ENCODE measurements around the gene NIFK. TPM values are rescaled to one million over a fixed set of nuclear protein-coding genes. Genes with fewer than 3 reads are reported as not detected.

Gene NIFK
- total RNA-seq, 1 experiment from 2014 or later = 171 TPM

GRCh38 chr2:121731366-121731765, 5.3 kb downstream of the NIFK start:
- intact Hi-C loops (cut with micrococcal nuclease) = no loop called here
- BruUV-seq (replicated peaks) = no TSS peak
- peak overlapping the region; percentile 35 for H3K27ac Mint-ChIP-seq (ENCODE audit: low read depth, unreplicated experiment)
- POLR2A ChIA-PET = interaction anchor here (0.7 to 1.2 kb wide), 2 partner anchors 230 to 326 kb away, joined by 3 read pairs; no protein-coding TSS in a partner anchor
- no peak overlapping the region for H3K4me3 Mint-ChIP-seq (ENCODE audit: unreplicated experiment)
- CTCF ChIA-PET = interaction anchor here (0.8 kb wide), 1 partner anchor 201 kb away, joined by 4 read pairs; the partner anchor contains the start of gene RNU4ATAC
- H3K36me3 Mint-ChIP-seq (ENCODE audit: insufficient read depth, unreplicated experiment) = peaks cover 78% of the 10 kb centered on the region
- H3K4me1 Mint-ChIP-seq (ENCODE audit: insufficient read depth, unreplicated experiment) = peaks cover 6% of the 10 kb centered on the region
- H3K27me3 Mint-ChIP-seq (ENCODE audit: insufficient read depth, unreplicated experiment) = no peaks in the 10 kb centered on the region
- no peaks in the 10 kb centered on the region for H3K9me3 Mint-ChIP-seq (ENCODE audit: unreplicated experiment)
- no peak for TF ChIP-seq CTCF (IDR thresholded peaks at IDR 0.05; ENCODE audit: unreplicated experiment)
- DNase-seq (ENCODE audit: unreplicated experiment) = no peak

GRCh38 chr2:121727950-121728349, 8.7 kb downstream of the NIFK start:
- Mint-ChIP-seq H3K27ac (ENCODE audit: low read depth, unreplicated experiment) (no peak overlapping the region), H3K4me3 (ENCODE audit: unreplicated experiment) (no peak overlapping the region), H3K9me3 (ENCODE audit: unreplicated experiment) (no peaks in the 10 kb centered on the region), H3K4me1 (ENCODE audit: insufficient read depth, unreplicated experiment) (peaks cover 10% of the 10 kb centered on the region), H3K36me3 (ENCODE audit: insufficient read depth, unreplicated experiment) (peaks cover 76% of the 10 kb centered on the region), H3K27me3 (ENCODE audit: insufficient read depth, unreplicated experiment) (no peaks in the 10 kb centered on the region)
- CTCF ChIA-PET = no interaction called here
- no peak for TF ChIP-seq CTCF (IDR thresholded peaks at IDR 0.05; ENCODE audit: unreplicated experiment)
- POLR2A ChIA-PET = interaction anchor here (4.4 kb wide), 1 partner anchor 8 kb away, joined by 32 read pairs; the partner anchor contains the start of gene NIFK
- intact Hi-C loops (cut with micrococcal nuclease) = no loop called here
- DNase-seq (ENCODE audit: unreplicated experiment) = no peak
- BruUV-seq (replicated peaks) = no TSS peak

GRCh38 chr2:121727332-121727731, 9.3 kb downstream of the NIFK start:
- intact Hi-C loops (cut with micrococcal nuclease) = no loop called here
- TF ChIP-seq CTCF (IDR thresholded peaks at IDR 0.05; ENCODE audit: unreplicated experiment) = no peak
- POLR2A ChIA-PET = interaction anchor here (1.2 to 4.4 kb wide), 2 partner anchors 9 to 198 kb away, joined by 3 to 32 read pairs; partner anchors contain the start of gene NIFK
- Mint-ChIP-seq H3K36me3 (ENCODE audit: insufficient read depth, unreplicated experiment) (peaks cover 70% of the 10 kb centered on the region), H3K9me3 (ENCODE audit: unreplicated experiment) (no peaks in the 10 kb centered on the region), H3K4me3 (ENCODE audit: unreplicated experiment) (no peak overlapping the region), H3K27ac (ENCODE audit: low read depth, unreplicated experiment) (no peak overlapping the region), H3K4me1 (ENCODE audit: insufficient read depth, unreplicated experiment) (peaks cover 12% of the 10 kb centered on the region), H3K27me3 (ENCODE audit: insufficient read depth, unreplicated experiment) (no peaks in the 10 kb centered on the region)
- BruUV-seq (replicated peaks) = TSS peak; percentile 27
- CTCF ChIA-PET = no interaction called here
- DNase-seq (ENCODE audit: unreplicated experiment) = no peak

- Mint-ChIP-seq H3K36me3 (ENCODE audit: insufficient read depth, unreplicated experiment) (peaks cover 34% of the 10 kb centered on the region), H3K4me1 (ENCODE audit: insufficient read depth, unreplicated experiment) (peaks cover 13% of the 10 kb centered on the region), H3K27me3 (ENCODE audit: insufficient read depth, unreplicated experiment) (no peaks in the 10 kb centered on the region), H3K4me3 (ENCODE audit: unreplicated experiment) (no peak overlapping the region), H3K9me3 (ENCODE audit: unreplicated experiment) (no peaks in the 10 kb centered on the region), H3K27ac (ENCODE audit: low read depth, unreplicated experiment) (peak overlapping the region; percentile 87)
- no peak for TF ChIP-seq CTCF (IDR thresholded peaks at IDR 0.05; ENCODE audit: unreplicated experiment)
- no peak for DNase-seq (ENCODE audit: unreplicated experiment)
- CTCF ChIA-PET = interaction anchor here (1.4 kb wide), 1 partner anchor 12 kb away, joined by 5 read pairs; no protein-coding TSS in a partner anchor
- no TSS peak for BruUV-seq (replicated peaks)
- POLR2A ChIA-PET = interaction anchor here (0.7 to 4.4 kb wide), 7 partner anchors 13 to 233 kb away, joined by 3 to 43 read pairs (median 8); partner anchors contain the start of genes CLASP1, NIFK and RNU4ATAC
- intact Hi-C loops (cut with micrococcal nuclease) = no loop called here
These were observed 13.4 kb downstream of the NIFK start for GRCh38 chr2:121723316-121723715.

Measured in MCF 10A (cell line).